Measurements from ENCODE around the gene DCAF7.

GRCh38 chr17:63511331-63511730, 38.9 kb upstream of the DCAF7 start:
- TF ChIP-seq EZH2 (IDR thresholded peaks at IDR 0.05) = no peak
- TF ChIP-seq POLR2AphosphoS5 (IDR thresholded peaks at IDR 0.05; ENCODE audit: borderline replicate concordance, low read depth, low read length) = no peak
- no peak for TF ChIP-seq FOXP2 (optimal IDR thresholded peaks at IDR 0.05; ENCODE audit: control extremely low read depth, extremely low read length, insufficient read depth)

Measured in SK-N-MC (cell line).